AG09309 (cell line): ENCODE measurements around the gene SCD5.

Source experiments
- DNase-seq: peaks from one replicate; pipeline ENCODE4 v3.0.0-alpha.2; 2010; ENCODE audit warnings: low read depth
- H3K4me3 ChIP-seq: 2 replicates; pipeline ENCODE4 v1.5.1; 2011; ENCODE audit warnings: mild to moderate bottlenecking, low read depth, low read length, moderate library complexity; ENCODE audit not compliant: control insufficient read depth
- CTCF ChIP-seq: IDR thresholded peaks from 2 replicates; pipeline ENCODE4 v1.5.1; 2011; ENCODE audit warnings: mild to moderate bottlenecking, low read depth, low read length, inconsistent platforms; ENCODE audit not compliant: insufficient read depth, control insufficient read depth; ENCODE audit errors: missing control alignments

SCD5 gene

GRCh38 chr4:82713856-82714255 lies 84.7 kb downstream of the SCD5 start:
- TF ChIP-seq CTCF, result no peak
- DNase-seq, result no peak
- H3K4me3 ChIP-seq, result no peak overlapping the region

GRCh38 chr4:82712561-82712960 lies 86.0 kb downstream of the SCD5 start:
- TF ChIP-seq CTCF, result no peak
- no peak for DNase-seq

GRCh38 chr4:82711158-82711785 lies 87.3 kb downstream of the SCD5 start:
- TF ChIP-seq CTCF, result no peak
- no peak overlapping the region for H3K4me3 ChIP-seq
- DNase-seq, result no peak

More at GRCh38 chr4:82712561-82712960, 86.0 kb downstream of the SCD5 start:
- no peak overlapping the region for H3K4me3 ChIP-seq

GRCh38 chr4:82710197-82710929 lies 88.2 kb downstream of the SCD5 start:
- DNase-seq, result no peak
- TF ChIP-seq CTCF, result no peak
- no peak overlapping the region for H3K4me3 ChIP-seq

GRCh38 chr4:82708982-82709381 lies 89.6 kb downstream of the SCD5 start:
- no peak for DNase-seq
- H3K4me3 ChIP-seq, result no peak overlapping the region
- TF ChIP-seq CTCF, result no peak

- no peak for TF ChIP-seq CTCF
- DNase-seq, result no peak
- H3K4me3 ChIP-seq, result no peak overlapping the region
Measured at GRCh38 chr4:82706349-82707000, 92.1 kb downstream of the SCD5 start.
